HepG2 (cell line): ENCODE results near the gene TBCB. TPM values are rescaled to one million over a fixed set of nuclear protein-coding genes. Genes with fewer than 3 reads are reported as not detected.

Experiments
- ATAC-seq: fragments of 200-7000 bp; cut with Tn5 transposase; 3 replicates; pipeline ENCODE4 v1.9.1; 2020; ENCODE audit warnings: mild to moderate bottlenecking, moderate library complexity
- BruUV-seq: library from RNA; stranded (reverse); fragments of 400-500 nt; replicated peaks from 2 replicates; lab custom pipeline; 2021; lab: Mats Ljungman, UMichigan
- CTCF ChIA-PET: fragments of 300-600 bp; formaldehyde crosslinking; extraction: SDS; loops from one replicate; lab custom pipeline; 2021; ENCODE audit warnings: low total read pairs, inconsistent platforms, low intra/inter-chr PET ratio; lab: Yijun Ruan, JAX
- POLR2A ChIA-PET: fragments of 350-600 bp; sonication (Branson Sonifier 250); formaldehyde crosslinking; loops from one replicate; lab custom pipeline; 2020; ENCODE audit warnings: antibody characterized with exemption, inconsistent platforms; lab: Yijun Ruan, JAX
- DNase-seq: peaks from one replicate; pipeline ENCODE4 v3.0.0-alpha.2; 2015; ENCODE audit warnings: low spot score
- FAIRE-seq: peaks from 3 replicates; lab custom pipeline; 2011; peaks lifted over from hg19 to GRCh38; lab: Jason Lieb, UNC
- H2AFZ ChIP-seq: one replicate; pipeline ENCODE4 v1.6.1; 2011; ENCODE audit warnings: low read length, inconsistent platforms
- H3K27ac ChIP-seq: fragments of 300-600 bp; 3 replicates; pipeline ENCODE4 v1.8.0; 2011; ENCODE audit warnings: mixed run types, mild to moderate bottlenecking, mixed read lengths, low read length, inconsistent platforms; ENCODE audit not compliant: insufficient read depth; ENCODE audit errors: extremely low read length
- H3K27me3 ChIP-seq, 2 experiments: fragments of 200-600 bp in 1 of 2; 2 replicates in 1 of 2; 3 replicates in 1 of 2; pipeline versions ENCODE4 v1.6.0 to v1.8.0; 2011; ENCODE audit warnings: low read length in 2 of 2, mild to moderate bottlenecking in 2 of 2, moderate library complexity in 2 of 2, inconsistent platforms in 1 of 2; ENCODE audit not compliant: insufficient read depth in 2 of 2, control insufficient read depth in 1 of 2
- H3K36me3 ChIP-seq, 2 experiments: fragments of 200-600 bp in 1 of 2; replicated peaks in 1 of 2; 2 replicates in 1 of 2; 3 replicates in 1 of 2; pipeline versions ENCODE4 v1.5.1 to v1.8.0; 2011; ENCODE audit warnings: low read length in 2 of 2, inconsistent platforms in 1 of 2; ENCODE audit not compliant: insufficient read depth in 2 of 2, control insufficient read depth in 1 of 2
- H3K4me1 ChIP-seq: 2 replicates; pipeline ENCODE4 v1.5.1; 2012; ENCODE audit warnings: low read length, inconsistent platforms; ENCODE audit not compliant: insufficient read depth
- H3K4me2 ChIP-seq: 2 replicates; pipeline ENCODE4 v1.6.0; 2011; ENCODE audit warnings: low read depth, low read length, inconsistent platforms
- H3K4me3 ChIP-seq, 3 experiments: fragments of 200-600 bp in 1 of 3; sonication (generic), shearing (Covaris generic) in 1 of 3; replicated peaks in 1 of 3; 2 replicates each; pipeline ENCODE4 v1.5.1; 2011 to 2016; ENCODE audit warnings: low read length in 3 of 3, inconsistent platforms in 2 of 3, low read depth in 2 of 3, mild to moderate bottlenecking in 2 of 3, control low read depth in 1 of 3, mixed read lengths in 1 of 3; ENCODE audit not compliant: insufficient read depth in 1 of 3
- H3K79me2 ChIP-seq: one replicate; pipeline ENCODE4 v1.6.1; 2011; ENCODE audit warnings: low read length, inconsistent platforms; ENCODE audit not compliant: insufficient read depth
- H3K9ac ChIP-seq: 2 replicates; pipeline ENCODE4 v1.6.0; 2011; ENCODE audit warnings: mild to moderate bottlenecking, low read depth, low read length, inconsistent platforms; ENCODE audit not compliant: insufficient read depth
- H3K9me3 ChIP-seq: 2 replicates; pipeline ENCODE4 v1.5.1; 2012; ENCODE audit warnings: mild to moderate bottlenecking, low read length
- H4K20me1 ChIP-seq: 2 replicates; pipeline ENCODE4 v1.6.0; 2011; ENCODE audit warnings: inconsistent platforms, mild to moderate bottlenecking, low read length, moderate library complexity; ENCODE audit not compliant: insufficient read depth
- HMG20A ChIP-seq: IDR thresholded peaks from 2 replicates; pipeline ENCODE4 v1.6.1; 2016; ENCODE audit warnings: borderline replicate concordance
- NFYB ChIP-seq: sonication (generic); formaldehyde crosslinking; IDR thresholded peaks from 2 replicates; pipeline ENCODE4 v1.4.0; 2020; ENCODE audit warnings: missing genetic modification reagents
- ZNF772 ChIP-seq: sonication (generic); formaldehyde crosslinking; IDR thresholded peaks from 2 replicates; pipeline ENCODE4 v1.5.0; 2020; ENCODE audit warnings: mild to moderate bottlenecking, missing genetic modification reagents
- WGBS: methylation state at CpG from one replicate; pipeline ENCODE4 v1.1.6; 2017; ENCODE audit warnings: low lambda C conversion rate; 5-methylcytosine and 5-hydroxymethylcytosine counted together
- in situ Hi-C: cut with HindIII; loops from 2 replicates; pipeline ENCODE4 v1.10.0; 2017; ENCODE audit warnings: low pct_unique_long_range_greater_than_20kb; ENCODE audit not compliant: extremely low pct_ligation_motif_present
- intact Hi-C: fragments of 100-400 bp; cut with micrococcal nuclease; formaldehyde crosslinking; loops from one replicate; pipeline ENCODE4 v1.10.0; 2022; ENCODE audit not compliant: unreplicated experiment
- polyA plus RNA-seq, 8 experiments: library from polyadenylated mRNA; depleted of rRNA in 3 of 8; stranded (reverse) in 7 of 8; unstranded in 1 of 8; fragments of >200 nt; fragmentation: Illumina TruSeq in 4 of 8; extraction: Trizol in 4 of 8; gene quantifications; 2 replicates each; pipeline versions ENCODE4 v1.2.1 to v1.2.3, GENCODE V29; 2011 to 2016; ENCODE audit warnings: low read depth in 4 of 8, missing spikeins in 1 of 8, mixed read lengths in 1 of 8; ENCODE audit not compliant: insufficient read depth in 1 of 8
- total RNA-seq, 5 experiments: library from RNA; depleted of rRNA; stranded (reverse); fragments of >200 nt; fragmentation: Illumina TruSeq; extraction: Trizol; gene quantifications; 2 replicates each; pipeline ENCODE4 v1.2.3, GENCODE V29; 2016; ENCODE audit warnings: low read depth in 1 of 5
- TF ChIP-seq, protein P1 (sequence below): sonication (generic); formaldehyde crosslinking; IDR thresholded peaks from 2 replicates; pipeline ENCODE4 v1.4.0; 2020; ENCODE audit warnings: missing genetic modification reagents

The TBCB gene
- total and polyA plus RNA-seq, 2 of the 13 experiments (the other 11 are each of a cell fraction or from before 2014, with no cell fraction given): 271 to 276 TPM

DNA sequence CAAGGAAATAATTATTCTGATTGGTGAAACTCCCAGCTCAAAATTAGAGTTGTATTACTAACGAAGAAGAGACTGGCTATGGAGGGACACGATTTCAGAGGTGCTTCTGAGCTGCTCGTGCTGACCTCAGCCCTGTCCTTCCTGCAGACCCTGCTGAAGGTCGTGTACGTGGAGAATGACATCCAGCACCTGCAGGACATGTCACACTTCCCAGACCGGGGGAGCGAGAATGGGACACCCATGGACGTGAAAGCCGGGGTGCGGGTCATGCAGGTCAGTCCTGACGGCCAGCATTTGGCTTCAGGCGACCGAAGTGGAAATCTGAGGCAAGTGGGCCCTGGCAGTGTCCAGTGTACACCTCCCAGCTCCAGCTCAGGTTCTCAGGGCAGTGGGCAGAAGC lies 32.4 kb upstream of the TBCB start (continued):
- TF ChIP-seq, protein P1, sequence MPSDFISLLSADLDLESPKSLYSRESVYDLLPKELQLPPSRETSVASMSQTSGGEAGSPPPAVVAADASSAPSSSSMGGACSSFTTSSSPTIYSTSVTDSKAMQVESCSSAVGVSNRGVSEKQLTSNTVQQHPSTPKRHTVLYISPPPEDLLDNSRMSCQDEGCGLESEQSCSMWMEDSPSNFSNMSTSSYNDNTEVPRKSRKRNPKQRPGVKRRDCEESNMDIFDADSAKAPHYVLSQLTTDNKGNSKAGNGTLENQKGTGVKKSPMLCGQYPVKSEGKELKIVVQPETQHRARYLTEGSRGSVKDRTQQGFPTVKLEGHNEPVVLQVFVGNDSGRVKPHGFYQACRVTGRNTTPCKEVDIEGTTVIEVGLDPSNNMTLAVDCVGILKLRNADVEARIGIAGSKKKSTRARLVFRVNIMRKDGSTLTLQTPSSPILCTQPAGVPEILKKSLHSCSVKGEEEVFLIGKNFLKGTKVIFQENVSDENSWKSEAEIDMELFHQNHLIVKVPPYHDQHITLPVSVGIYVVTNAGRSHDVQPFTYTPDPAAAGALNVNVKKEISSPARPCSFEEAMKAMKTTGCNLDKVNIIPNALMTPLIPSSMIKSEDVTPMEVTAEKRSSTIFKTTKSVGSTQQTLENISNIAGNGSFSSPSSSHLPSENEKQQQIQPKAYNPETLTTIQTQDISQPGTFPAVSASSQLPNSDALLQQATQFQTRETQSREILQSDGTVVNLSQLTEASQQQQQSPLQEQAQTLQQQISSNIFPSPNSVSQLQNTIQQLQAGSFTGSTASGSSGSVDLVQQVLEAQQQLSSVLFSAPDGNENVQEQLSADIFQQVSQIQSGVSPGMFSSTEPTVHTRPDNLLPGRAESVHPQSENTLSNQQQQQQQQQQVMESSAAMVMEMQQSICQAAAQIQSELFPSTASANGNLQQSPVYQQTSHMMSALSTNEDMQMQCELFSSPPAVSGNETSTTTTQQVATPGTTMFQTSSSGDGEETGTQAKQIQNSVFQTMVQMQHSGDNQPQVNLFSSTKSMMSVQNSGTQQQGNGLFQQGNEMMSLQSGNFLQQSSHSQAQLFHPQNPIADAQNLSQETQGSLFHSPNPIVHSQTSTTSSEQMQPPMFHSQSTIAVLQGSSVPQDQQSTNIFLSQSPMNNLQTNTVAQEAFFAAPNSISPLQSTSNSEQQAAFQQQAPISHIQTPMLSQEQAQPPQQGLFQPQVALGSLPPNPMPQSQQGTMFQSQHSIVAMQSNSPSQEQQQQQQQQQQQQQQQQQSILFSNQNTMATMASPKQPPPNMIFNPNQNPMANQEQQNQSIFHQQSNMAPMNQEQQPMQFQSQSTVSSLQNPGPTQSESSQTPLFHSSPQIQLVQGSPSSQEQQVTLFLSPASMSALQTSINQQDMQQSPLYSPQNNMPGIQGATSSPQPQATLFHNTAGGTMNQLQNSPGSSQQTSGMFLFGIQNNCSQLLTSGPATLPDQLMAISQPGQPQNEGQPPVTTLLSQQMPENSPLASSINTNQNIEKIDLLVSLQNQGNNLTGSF (CRISPR knock-in tag): no peak

DNA sequence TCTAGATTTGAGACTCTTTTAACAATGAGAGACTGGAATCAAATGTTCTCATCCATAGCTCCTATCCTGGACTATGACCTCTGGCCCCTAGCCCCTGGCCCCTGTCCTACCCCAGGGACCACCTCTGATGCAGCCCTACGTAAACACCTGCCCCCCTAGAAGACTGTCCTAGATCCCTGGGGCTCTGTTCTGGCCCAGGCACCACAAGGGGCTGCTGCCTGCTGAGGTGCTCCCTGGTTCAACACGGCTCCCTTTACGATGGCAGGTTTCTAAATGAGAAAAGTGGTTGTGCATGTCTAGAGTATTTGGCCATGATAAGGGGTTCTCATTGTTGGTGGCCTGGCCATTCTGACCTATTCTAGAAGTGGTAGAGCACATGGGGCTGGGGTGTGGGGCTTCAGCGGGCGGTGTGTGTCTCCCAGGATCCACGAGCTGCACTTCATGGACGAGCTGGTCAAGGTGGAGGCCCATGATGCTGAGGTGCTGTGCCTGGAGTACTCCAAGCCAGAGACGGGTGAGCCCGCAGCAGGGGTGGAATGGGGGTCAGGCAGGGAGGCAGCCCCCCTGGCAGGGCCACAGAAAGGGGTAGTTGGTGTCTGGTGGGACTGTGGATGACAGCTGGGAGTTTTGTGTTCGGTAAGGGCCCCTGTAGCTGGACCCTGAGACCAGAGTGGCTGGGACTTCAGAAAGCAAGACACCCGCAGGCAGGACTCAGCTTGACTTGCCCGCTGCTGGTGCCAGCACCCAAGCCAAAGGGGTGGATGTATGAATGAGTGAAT lies 30.8 kb upstream of the TBCB start:
- FAIRE-seq: no peak
- H3K9ac ChIP-seq: no peak overlapping the region
- BruUV-seq: no TSS peak
- no peaks in the 10 kb centered on the region for H4K20me1 ChIP-seq
- TF ChIP-seq HMG20A (no peak), NFYB (CRISPR knock-in tag) (no peak), ZNF772 (no peak)
- in situ Hi-C loops (no loop called here), intact Hi-C loops (no loop called here)
- H3K4me2 ChIP-seq: no peak overlapping the region
- ChIA-PET CTCF (no interaction called here), POLR2A (no interaction called here)
- no peaks in the 10 kb centered on the region for H3K27me3 ChIP-seq
- no peak overlapping the region for H3K27ac ChIP-seq
- peaks cover 4% of the 10 kb centered on the region for H3K4me1 ChIP-seq
- peaks cover 20 to 58% of the 10 kb centered on the region in 2 experiments for H3K36me3 ChIP-seq
- H3K79me2 ChIP-seq: no peaks in the 10 kb centered on the region
- no peak for DNase-seq
- H3K4me3 ChIP-seq: no peak overlapping the region
- H2AFZ ChIP-seq: no peak overlapping the region
- H3K9me3 ChIP-seq: no peaks in the 10 kb centered on the region
- WGBS: 93% methylated on average over 4 of the region's 12 CpGs
- ATAC-seq: no peak
